SK-N-SH (cell line): ENCODE measurements around the gene CSNK1G3. TPM values are rescaled to one million over a fixed set of nuclear protein-coding genes. Genes with fewer than 3 reads are reported as not detected.

Source experiments
- CTCF ChIA-PET: fragments of 300-600, 350-600 bp; formaldehyde crosslinking; extraction: SDS; loops from one replicate; lab custom pipeline; 2021; lab: Yijun Ruan, JAX
- POLR2A ChIA-PET: fragments of 350-600 bp; sonication (Branson Sonifier 250); formaldehyde crosslinking; extraction: SDS; loops from one replicate; lab custom pipeline; 2020; ENCODE audit warnings: antibody characterized with exemption, inconsistent platforms; lab: Yijun Ruan, JAX
- DNase-seq: peaks from one replicate; pipeline ENCODE4 v3.0.0; 2012
- H2AFZ ChIP-seq: fragments of 200-600 bp; sonication (generic); 2 replicates; pipeline ENCODE4 v1.8.1; 2016; ENCODE audit warnings: antibody characterized with exemption, mild to moderate bottlenecking, low read depth
- H3F3A ChIP-seq: fragments of 200-600 bp; sonication (generic); replicated peaks from 2 replicates; pipeline ENCODE3; 2016; ENCODE audit warnings: antibody characterized with exemption, mild to moderate bottlenecking; ENCODE audit not compliant: insufficient read depth
- H3K27ac ChIP-seq, 2 experiments: fragments of 200-500 bp in 1 of 2; fragments of 200-600 bp in 1 of 2; sonication (Bioruptor generic) in 1 of 2; sonication (generic), shearing (Covaris generic) in 1 of 2; 2 replicates each; pipeline versions ENCODE4 v1.5.1 to v1.6.1; 2014 to 2016; ENCODE audit warnings: low read depth in 2 of 2, inconsistent platforms in 1 of 2, low read length in 1 of 2, mild to moderate bottlenecking in 1 of 2, mixed read lengths in 1 of 2
- H3K27me3 ChIP-seq: fragments of 200-600 bp; sonication (generic), shearing (Covaris generic); 2 replicates; pipeline ENCODE4 v1.6.1; 2016; ENCODE audit warnings: mixed run types; ENCODE audit not compliant: insufficient read depth
- H3K36me3 ChIP-seq, 2 experiments: fragments of 200-500 bp in 1 of 2; fragments of 200-600 bp in 1 of 2; sonication (Bioruptor generic) in 1 of 2; sonication (generic) in 1 of 2; replicated peaks in 1 of 2; 2 replicates each; pipeline versions ENCODE3 to v1.5.1; 2014 to 2016; ENCODE audit warnings: low read length in 1 of 2, mild to moderate bottlenecking in 1 of 2; ENCODE audit not compliant: insufficient read depth in 2 of 2, control insufficient read depth in 1 of 2
- H3K4me1 ChIP-seq, 2 experiments: fragments of 200-500 bp in 1 of 2; fragments of 200-600 bp in 1 of 2; sonication (Bioruptor generic) in 1 of 2; sonication (generic), shearing (Covaris generic) in 1 of 2; 2 replicates each; pipeline versions ENCODE4 v1.5.1 to v1.6.1; 2014 to 2016; ENCODE audit warnings: low read depth in 1 of 2, low read length in 1 of 2, mixed run types in 1 of 2; ENCODE audit not compliant: insufficient read depth in 2 of 2, control insufficient read depth in 1 of 2
- H3K4me2 ChIP-seq: fragments of 200-600 bp; sonication (generic), shearing (Covaris generic); 2 replicates; pipeline ENCODE4 v1.6.1; 2017; ENCODE audit warnings: mixed run types
- H3K4me3 ChIP-seq, 2 experiments: fragments of 200-500 bp in 1 of 2; fragments of 200-600 bp in 1 of 2; sonication (Bioruptor generic) in 1 of 2; sonication (generic), shearing (Covaris generic) in 1 of 2; 2 replicates each; pipeline versions ENCODE4 v1.5.1 to v1.8.1; 2014 to 2016; ENCODE audit warnings: low read depth in 2 of 2, inconsistent platforms in 1 of 2, low read length in 1 of 2, mild to moderate bottlenecking in 1 of 2, mixed read lengths in 1 of 2, moderate library complexity in 1 of 2
- H3K79me2 ChIP-seq: fragments of 200-600 bp; sonication (generic); 2 replicates; pipeline ENCODE4 v1.8.1; 2017; ENCODE audit warnings: mild to moderate bottlenecking; ENCODE audit not compliant: insufficient read depth
- H3K9ac ChIP-seq: fragments of 200-600 bp; sonication (generic); 2 replicates; pipeline ENCODE4 v1.6.1; 2017; ENCODE audit warnings: mixed run types
- H3K9me2 ChIP-seq: fragments of 200-600 bp; sonication (generic); 2 replicates; pipeline ENCODE4 v1.6.1; 2017; ENCODE audit warnings: mixed run types
- H3K9me3 ChIP-seq: fragments of 200-600 bp; sonication (generic); 2 replicates; pipeline ENCODE4 v1.6.1; 2017; ENCODE audit warnings: mixed run types, mild to moderate bottlenecking, moderate library complexity
- H4K20me1 ChIP-seq: fragments of 200-600 bp; sonication (generic); 2 replicates; pipeline ENCODE4 v1.6.1; 2017; ENCODE audit warnings: mild to moderate bottlenecking, mixed run types; ENCODE audit not compliant: insufficient read depth
- CHD2 ChIP-seq: fragments of 150-350 bp; IDR thresholded peaks from 2 replicates; pipeline ENCODE4 v1.6.1; 2018; ENCODE audit warnings: low read length; ENCODE audit not compliant: partially characterized antibody
- EP300 ChIP-seq, 2 experiments: IDR thresholded peaks; 2 replicates each; pipeline versions ENCODE4 v1.4.0 to v1.6.1; 2012; ENCODE audit warnings: borderline replicate concordance in 1 of 2, low read depth in 1 of 2, low read length in 1 of 2
- FOSL2 ChIP-seq: IDR thresholded peaks from 2 replicates; pipeline ENCODE4 v1.4.0; 2012; ENCODE audit warnings: low read depth, mild to moderate bottlenecking, moderate library complexity, borderline replicate concordance
- FOXJ3 ChIP-seq: sonication (generic); formaldehyde crosslinking; IDR thresholded peaks from 2 replicates; pipeline ENCODE4 v1.5.1; 2020; ENCODE audit warnings: mild to moderate bottlenecking, missing genetic modification reagents
- FOXM1 ChIP-seq: IDR thresholded peaks from 2 replicates; pipeline ENCODE4 v1.4.0; 2012; ENCODE audit warnings: low read depth, mild to moderate bottlenecking
- GATA2 ChIP-seq: sonication (generic); formaldehyde crosslinking; IDR thresholded peaks from 2 replicates; pipeline ENCODE4 v1.5.0; 2020; ENCODE audit warnings: mild to moderate bottlenecking, missing genetic modification reagents
- JUND ChIP-seq: IDR thresholded peaks from 2 replicates; pipeline ENCODE4 v1.4.0; 2012
- MEF2A ChIP-seq: IDR thresholded peaks from 2 replicates; pipeline ENCODE4 v1.4.0; 2012; ENCODE audit warnings: low read depth, borderline replicate concordance
- MXI1 ChIP-seq: IDR thresholded peaks from 2 replicates; pipeline ENCODE4 v1.6.1; 2012; ENCODE audit warnings: mild to moderate bottlenecking, low read depth, low read length, improper control_type of control experiment
- NFIC ChIP-seq: IDR thresholded peaks from 2 replicates; pipeline ENCODE4 v1.4.0; 2012; ENCODE audit warnings: borderline replicate concordance
- RFX5 ChIP-seq: IDR thresholded peaks from 2 replicates; pipeline ENCODE4 v1.6.1; 2012; ENCODE audit warnings: mild to moderate bottlenecking, improper control_type of control experiment, low read length
- RXRA ChIP-seq: IDR thresholded peaks from 2 replicates; pipeline ENCODE4 v1.4.0; 2012; ENCODE audit warnings: low read depth, mild to moderate bottlenecking, borderline replicate concordance
- TCF12 ChIP-seq: IDR thresholded peaks from 2 replicates; pipeline ENCODE4 v1.4.0; 2012
- USF1 ChIP-seq: IDR thresholded peaks from 2 replicates; pipeline ENCODE4 v1.4.0; 2012; ENCODE audit warnings: low read depth, borderline replicate concordance
- WGBS: methylation state at CpG from one replicate; pipeline ENCODE4 v1.1.6; 2017; ENCODE audit warnings: low lambda C conversion rate; 5-methylcytosine and 5-hydroxymethylcytosine counted together
- polyA plus RNA-seq, 3 experiments: library from polyadenylated mRNA; depleted of rRNA; stranded (reverse); fragments of >200 nt; gene quantifications; 2 replicates each; pipeline ENCODE4 v1.2.3, GENCODE V29; 2012
- TF ChIP-seq, protein P1 (sequence below): fragments of 200-600 bp; sonication (generic); IDR thresholded peaks from 2 replicates; pipeline ENCODE4 v1.6.1; 2017; ENCODE audit warnings: antibody characterized with exemption, mild to moderate bottlenecking, moderate library complexity
- TF ChIP-seq, protein P2 (sequence below): IDR thresholded peaks from 2 replicates; pipeline ENCODE4; 2012
- TF ChIP-seq, protein P3 (sequence below): IDR thresholded peaks from 2 replicates; pipeline ENCODE4 v1.4.0; 2012; ENCODE audit warnings: low read depth
- TF ChIP-seq, protein P4 (sequence below): fragments of 150-350 bp; IDR thresholded peaks from 2 replicates; pipeline ENCODE4 v1.6.1; 2017; ENCODE audit warnings: antibody characterized with exemption, low read length, low read depth, borderline replicate concordance

CSNK1G3 gene
- polyA plus RNA-seq, 1 of the 3 experiments (the other 2 are of a cell fraction), result 13.1 TPM

GRCh38 chr5:123512611-123513461 lies 859 bp downstream of the CSNK1G3 start:
- Histone ChIP-seq H3K4me3 (peak overlapping the region; percentile 63 to 82), H3K36me3 (no peaks in the 10 kb centered on the region), H3K9me3 (no peaks in the 10 kb centered on the region), H3F3A (peaks cover 6% of the 10 kb centered on the region), H4K20me1 (peaks cover 19% of the 10 kb centered on the region), H2AFZ (peak overlapping the region; percentile 44; the same call in 1 of the 2 replicates), H3K9ac (peak overlapping the region; percentile 79), H3K27me3 (no peaks in the 10 kb centered on the region), H3K27ac (peak overlapping the region; percentile 82 to 96), H3K79me2 (peaks cover 52% of the 10 kb centered on the region), H3K4me2 (peak overlapping the region; percentile 81), H3K4me1 (peaks cover 0 to 16% of the 10 kb centered on the region in 2 experiments; a peak in 3 of 4 replicates), H3K9me2 (no peaks in the 10 kb centered on the region)
- CTCF ChIA-PET, result interaction anchor here (1.1 to 3.7 kb wide), 4 partner anchors 14 to 98 kb away, joined by 4 to 17 read pairs (median 8); partner anchors contain the start of gene CEP120
- WGBS, result 2% methylated on average over 19 of the region's 50 CpGs
- POLR2A ChIA-PET, result interaction anchor here (0.7 to 2.6 kb wide), 5 partner anchors 15 to 93 kb away, joined by 3 to 28 read pairs (median 4); partner anchors contain the start of gene CEP120
- peak; percentile 64; the same call in 1 of the 2 replicates for TF ChIP-seq MXI1
- no peak for TF ChIP-seq GATA2 (CRISPR knock-in tag)
- TF ChIP-seq RXRA, result no peak
- no peak for TF ChIP-seq FOSL2
- 0 out of 2 replicates have a peak, but pooled peaks have one; percentile 17 for TF ChIP-seq FOXJ3 (CRISPR knock-in tag)
- DNase-seq, result peak; percentile 78

GRCh38 chr5:123514615-123515355 lies 2.8 kb downstream of the CSNK1G3 start:
- H3F3A ChIP-seq, result peaks cover 6% of the 10 kb centered on the region
- H3K9ac ChIP-seq, result no peak overlapping the region
- H3K4me3 ChIP-seq, result no peak overlapping the region
- CTCF ChIA-PET, result interaction anchor here (0.7 to 3.7 kb wide), 4 partner anchors 36 to 143 kb away, joined by 3 to 17 read pairs (median 8); partner anchors contain the start of gene CEP120
- H2AFZ ChIP-seq, result no peak overlapping the region
- H3K27me3 ChIP-seq, result no peaks in the 10 kb centered on the region
- DNase-seq, result no peak
- POLR2A ChIA-PET, result no interaction called here
- no peaks in the 10 kb centered on the region for H3K36me3 ChIP-seq
- peaks cover 72% of the 10 kb centered on the region for H3K79me2 ChIP-seq
- 91% methylated on average over 5 of the region's 5 CpGs for WGBS
- H3K4me1 ChIP-seq, result peaks cover 0 to 16% of the 10 kb centered on the region in 2 experiments; a peak in 3 of 4 replicates
- H3K27ac ChIP-seq, result no peak overlapping the region
- peaks cover 38% of the 10 kb centered on the region for H4K20me1 ChIP-seq
- H3K9me2 ChIP-seq, result no peaks in the 10 kb centered on the region
- peak overlapping the region; percentile 81; the same call in 1 of the 2 replicates for H3K4me2 ChIP-seq
- no peaks in the 10 kb centered on the region for H3K9me3 ChIP-seq
- TF ChIP-seq JUND (no peak), TCF12 (no peak), FOSL2 (no peak), CHD2 (no peak), FOXM1 (no peak), EP300 (IDR thresholded peaks at IDR 0.05; ENCODE audit: borderline replicate concordance in 1 of 2, low read depth in 1 of 2, low read length in 1 of 2) (no peak), NFIC (no peak), MEF2A (no peak), RFX5 (no peak), USF1 (no peak), FOXJ3 (CRISPR knock-in tag) (no peak)
- TF ChIP-seq, protein P1, sequence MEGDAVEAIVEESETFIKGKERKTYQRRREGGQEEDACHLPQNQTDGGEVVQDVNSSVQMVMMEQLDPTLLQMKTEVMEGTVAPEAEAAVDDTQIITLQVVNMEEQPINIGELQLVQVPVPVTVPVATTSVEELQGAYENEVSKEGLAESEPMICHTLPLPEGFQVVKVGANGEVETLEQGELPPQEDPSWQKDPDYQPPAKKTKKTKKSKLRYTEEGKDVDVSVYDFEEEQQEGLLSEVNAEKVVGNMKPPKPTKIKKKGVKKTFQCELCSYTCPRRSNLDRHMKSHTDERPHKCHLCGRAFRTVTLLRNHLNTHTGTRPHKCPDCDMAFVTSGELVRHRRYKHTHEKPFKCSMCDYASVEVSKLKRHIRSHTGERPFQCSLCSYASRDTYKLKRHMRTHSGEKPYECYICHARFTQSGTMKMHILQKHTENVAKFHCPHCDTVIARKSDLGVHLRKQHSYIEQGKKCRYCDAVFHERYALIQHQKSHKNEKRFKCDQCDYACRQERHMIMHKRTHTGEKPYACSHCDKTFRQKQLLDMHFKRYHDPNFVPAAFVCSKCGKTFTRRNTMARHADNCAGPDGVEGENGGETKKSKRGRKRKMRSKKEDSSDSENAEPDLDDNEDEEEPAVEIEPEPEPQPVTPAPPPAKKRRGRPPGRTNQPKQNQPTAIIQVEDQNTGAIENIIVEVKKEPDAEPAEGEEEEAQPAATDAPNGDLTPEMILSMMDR, result no peak
- TF ChIP-seq, protein P2, sequence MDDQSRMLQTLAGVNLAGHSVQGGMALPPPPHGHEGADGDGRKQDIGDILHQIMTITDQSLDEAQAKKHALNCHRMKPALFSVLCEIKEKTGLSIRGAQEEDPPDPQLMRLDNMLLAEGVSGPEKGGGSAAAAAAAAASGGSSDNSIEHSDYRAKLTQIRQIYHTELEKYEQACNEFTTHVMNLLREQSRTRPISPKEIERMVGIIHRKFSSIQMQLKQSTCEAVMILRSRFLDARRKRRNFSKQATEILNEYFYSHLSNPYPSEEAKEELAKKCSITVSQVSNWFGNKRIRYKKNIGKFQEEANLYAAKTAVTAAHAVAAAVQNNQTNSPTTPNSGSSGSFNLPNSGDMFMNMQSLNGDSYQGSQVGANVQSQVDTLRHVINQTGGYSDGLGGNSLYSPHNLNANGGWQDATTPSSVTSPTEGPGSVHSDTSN, result no peak
- TF ChIP-seq, protein P3, sequence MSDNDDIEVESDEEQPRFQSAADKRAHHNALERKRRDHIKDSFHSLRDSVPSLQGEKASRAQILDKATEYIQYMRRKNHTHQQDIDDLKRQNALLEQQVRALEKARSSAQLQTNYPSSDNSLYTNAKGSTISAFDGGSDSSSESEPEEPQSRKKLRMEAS, result no peak
- TF ChIP-seq, protein P4, sequence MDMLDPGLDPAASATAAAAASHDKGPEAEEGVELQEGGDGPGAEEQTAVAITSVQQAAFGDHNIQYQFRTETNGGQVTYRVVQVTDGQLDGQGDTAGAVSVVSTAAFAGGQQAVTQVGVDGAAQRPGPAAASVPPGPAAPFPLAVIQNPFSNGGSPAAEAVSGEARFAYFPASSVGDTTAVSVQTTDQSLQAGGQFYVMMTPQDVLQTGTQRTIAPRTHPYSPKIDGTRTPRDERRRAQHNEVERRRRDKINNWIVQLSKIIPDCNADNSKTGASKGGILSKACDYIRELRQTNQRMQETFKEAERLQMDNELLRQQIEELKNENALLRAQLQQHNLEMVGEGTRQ, result no peak
